NCI-H748 (cell line): ENCODE measurements around the gene GGT1.
"Not testable (repeated sequence)": the region's sequence is repeated elsewhere in the genome, so short reads cannot be mapped to it uniquely, and the experiment has no call there.

ENCODE experiments used
- DNase-seq: peaks from one replicate; lab custom pipeline; 2025; ENCODE audit not compliant: unreplicated experiment; lab: John Stamatoyannopoulos, UW

GGT1 gene

GRCh38 chr22:24633231-24634023, 30.4 kb downstream of the GGT1 start:
- DNase-seq, result not testable (repeated sequence)

GRCh38 chr22:24634776-24635389, 31.9 kb downstream of the GGT1 start:
- DNase-seq, result not testable (repeated sequence)

GRCh38 chr22:24636513-24636912, 33.5 kb downstream of the GGT1 start:
- not testable (repeated sequence) for DNase-seq

GRCh38 chr22:24642307-24642706, 39.3 kb downstream of the GGT1 start:
- not testable (repeated sequence) for DNase-seq

- not testable (repeated sequence) for DNase-seq
Measured at GRCh38 chr22:24644409-24644808, 41.4 kb downstream of the GGT1 start.

GRCh38 chr22:24645408-24646399, 42.7 kb downstream of the GGT1 start:
- not testable (repeated sequence) for DNase-seq

GRCh38 chr22:24646756-24647155, 43.8 kb downstream of the GGT1 start:
- DNase-seq, result not testable (repeated sequence)

- not testable (repeated sequence) for DNase-seq
Measured at GRCh38 chr22:24649371-24649770, 46.4 kb downstream of the GGT1 start.

- not testable (repeated sequence) for DNase-seq
Measured at GRCh38 chr22:24650884-24651283, 47.9 kb downstream of the GGT1 start.

GRCh38 chr22:24665395-24665794, 62.4 kb downstream of the GGT1 start:
- not testable (repeated sequence) for DNase-seq

- DNase-seq, result not testable (repeated sequence)
Measured at GRCh38 chr22:24667904-24668303, 64.9 kb downstream of the GGT1 start.

- DNase-seq, result not testable (repeated sequence)
Measured at GRCh38 chr22:24672532-24672931, 69.5 kb downstream of the GGT1 start.
